Stimulated activated CD4-positive, alpha-beta T cell treated with anti-CD3 and anti-CD28 coated beads, Interleukin-15, amount 100 ng/mL, for 24 hours (primary cell): ENCODE data around the gene CEP89.

ENCODE experiments used
- DNase-seq: peaks from one replicate; pipeline ENCODE4 v3.0.0-alpha.2; 2020

The CEP89 gene

GRCh38 chr19:32831611-32832010 lies 140.1 kb downstream of the CEP89 start:
- DNase-seq: no peak

GRCh38 chr19:32830231-32831014 lies 141.3 kb downstream of the CEP89 start:
- no peak for DNase-seq

- peak; percentile 20 for DNase-seq
Observed at GRCh38 chr19:32829345-32829896, 142.3 kb downstream of the CEP89 start.

- DNase-seq: no peak
Observed at GRCh38 chr19:32828643-32829344, 143.0 kb downstream of the CEP89 start.

GRCh38 chr19:32828139-32828538 lies 143.6 kb downstream of the CEP89 start:
- no peak for DNase-seq
